ENCODE measurements around the gene ZNRF3.

The ZNRF3 gene

GRCh38 chr22:29029202-29030000 is 146.0 kb downstream of the ZNRF3 start:
- in situ Hi-C loops (cut with MboI; ENCODE audit: low sequenced_read_pairs): loop anchor here (25.0 kb wide), 1 partner anchor 417 kb away; no protein-coding TSS in a partner anchor

- in situ Hi-C loops (cut with MboI; ENCODE audit: low sequenced_read_pairs): loop anchor here (10.0 to 25.0 kb wide), 2 partner anchors 175 to 418 kb away; no protein-coding TSS in a partner anchor
Measured at GRCh38 chr22:29030016-29030617, 146.7 kb downstream of the ZNRF3 start.

- in situ Hi-C loops (cut with MboI; ENCODE audit: low sequenced_read_pairs): loop anchor here (10.0 to 25.0 kb wide), 2 partner anchors 176 to 418 kb away; no protein-coding TSS in a partner anchor
Measured at GRCh38 chr22:29030618-29031226, 147.3 kb downstream of the ZNRF3 start.

GRCh38 chr22:29031227-29032011 is 148.0 kb downstream of the ZNRF3 start:
- in situ Hi-C loops (cut with MboI; ENCODE audit: low sequenced_read_pairs): loop anchor here (10.0 to 25.0 kb wide), 2 partner anchors 177 to 419 kb away; no protein-coding TSS in a partner anchor

- in situ Hi-C loops (cut with MboI; ENCODE audit: low sequenced_read_pairs): loop anchor here (10.0 to 25.0 kb wide), 2 partner anchors 177 to 420 kb away; no protein-coding TSS in a partner anchor
Measured at GRCh38 chr22:29032014-29032475, 148.7 kb downstream of the ZNRF3 start.

GRCh38 chr22:29032584-29032983 is 149.2 kb downstream of the ZNRF3 start:
- in situ Hi-C loops (cut with MboI; ENCODE audit: low sequenced_read_pairs): loop anchor here (10.0 to 25.0 kb wide), 2 partner anchors 178 to 420 kb away; no protein-coding TSS in a partner anchor

- in situ Hi-C loops (cut with MboI; ENCODE audit: low sequenced_read_pairs): loop anchor here (10.0 to 25.0 kb wide), 2 partner anchors 183 to 425 kb away; no protein-coding TSS in a partner anchor
Measured at GRCh38 chr22:29037340-29037932, 154.1 kb downstream of the ZNRF3 start.

GRCh38 chr22:29039148-29039547 is 155.8 kb downstream of the ZNRF3 start:
- in situ Hi-C loops (cut with MboI; ENCODE audit: low sequenced_read_pairs): loop anchor here (10.0 to 25.0 kb wide), 2 partner anchors 184 to 427 kb away; no protein-coding TSS in a partner anchor

- in situ Hi-C loops (cut with MboI; ENCODE audit: low sequenced_read_pairs): loop anchor here (10.0 to 25.0 kb wide), 2 partner anchors 185 to 427 kb away; no protein-coding TSS in a partner anchor
Measured at GRCh38 chr22:29039684-29040083, 156.3 kb downstream of the ZNRF3 start.

- in situ Hi-C loops (cut with MboI; ENCODE audit: low sequenced_read_pairs): loop anchor here (25.0 kb wide), 1 partner anchor 428 kb away; no protein-coding TSS in a partner anchor
Measured at GRCh38 chr22:29040385-29041275, 157.3 kb downstream of the ZNRF3 start.

- in situ Hi-C loops (cut with MboI; ENCODE audit: low sequenced_read_pairs): loop anchor here (25.0 kb wide), 1 partner anchor 429 kb away; no protein-coding TSS in a partner anchor
Measured at GRCh38 chr22:29041408-29041807, 158.0 kb downstream of the ZNRF3 start.

GRCh38 chr22:29043906-29044575 is 160.7 kb downstream of the ZNRF3 start:
- in situ Hi-C loops (cut with MboI; ENCODE audit: low sequenced_read_pairs): loop anchor here (25.0 kb wide), 1 partner anchor 432 kb away; no protein-coding TSS in a partner anchor

- in situ Hi-C loops (cut with MboI; ENCODE audit: low sequenced_read_pairs): loop anchor here (25.0 kb wide), 1 partner anchor 432 kb away; no protein-coding TSS in a partner anchor
Measured at GRCh38 chr22:29044657-29045176, 161.3 kb downstream of the ZNRF3 start.

GRCh38 chr22:29048822-29049654 is 165.7 kb downstream of the ZNRF3 start:
- in situ Hi-C loops (cut with MboI; ENCODE audit: low sequenced_read_pairs): loop anchor here (25.0 kb wide), 1 partner anchor 437 kb away; no protein-coding TSS in a partner anchor

- in situ Hi-C loops (cut with MboI; ENCODE audit: low sequenced_read_pairs): loop anchor here (25.0 kb wide), 1 partner anchor 437 kb away; no protein-coding TSS in a partner anchor
Measured at GRCh38 chr22:29049655-29050263, 166.4 kb downstream of the ZNRF3 start.

- in situ Hi-C loops (cut with MboI; ENCODE audit: low sequenced_read_pairs): no loop called here
Measured at GRCh38 chr22:29050457-29050856, 167.1 kb downstream of the ZNRF3 start.
